ENCODE data around the gene IL1R1.
"Not testable (repeated sequence)": the region's sequence is repeated elsewhere in the genome, so short reads cannot be mapped to it uniquely, and the experiment has no call there.

IL1R1 gene

GRCh38 chr2:102111823-102112222 is 30.7 kb upstream of the IL1R1 start:
- no peak for DNase-seq (ENCODE audit: low read depth)

- no peak for DNase-seq (ENCODE audit: low read depth)
Observed at GRCh38 chr2:102112271-102112670, 30.3 kb upstream of the IL1R1 start.

- no peak for DNase-seq (ENCODE audit: low read depth)
Observed at GRCh38 chr2:102112692-102113665, 29.6 kb upstream of the IL1R1 start.

GRCh38 chr2:102114290-102114721 is 28.2 kb upstream of the IL1R1 start:
- no peak for DNase-seq (ENCODE audit: low read depth)

GRCh38 chr2:102114851-102115497 is 27.6 kb upstream of the IL1R1 start:
- no peak for DNase-seq (ENCODE audit: low read depth)

- no peak for DNase-seq (ENCODE audit: low read depth)
Observed at GRCh38 chr2:102116630-102117471, 25.7 kb upstream of the IL1R1 start.

- no peak for DNase-seq (ENCODE audit: low read depth)
Observed at GRCh38 chr2:102117472-102117858, 25.1 kb upstream of the IL1R1 start.

- DNase-seq (ENCODE audit: low read depth): no peak
Observed at GRCh38 chr2:102119255-102119654, 23.3 kb upstream of the IL1R1 start.

GRCh38 chr2:102120261-102120660 is 22.3 kb upstream of the IL1R1 start:
- DNase-seq (ENCODE audit: low read depth): no peak

- no peak for DNase-seq (ENCODE audit: low read depth)
Observed at GRCh38 chr2:102120701-102121159, 21.8 kb upstream of the IL1R1 start.

- no peak for DNase-seq (ENCODE audit: low read depth)
Observed at GRCh38 chr2:102122115-102122514, 20.4 kb upstream of the IL1R1 start.

- no peak for DNase-seq (ENCODE audit: low read depth)
Observed at GRCh38 chr2:102122909-102123308, 19.6 kb upstream of the IL1R1 start.

GRCh38 chr2:102124421-102124820 is 18.1 kb upstream of the IL1R1 start:
- not testable (repeated sequence) for DNase-seq (ENCODE audit: low read depth)

- DNase-seq (ENCODE audit: low read depth): no peak
Observed at GRCh38 chr2:102126169-102126568, 16.4 kb upstream of the IL1R1 start.

- DNase-seq (ENCODE audit: low read depth): no peak
Observed at GRCh38 chr2:102126660-102127059, 15.9 kb upstream of the IL1R1 start.

GRCh38 chr2:102129082-102129481 is 13.5 kb upstream of the IL1R1 start:
- DNase-seq (ENCODE audit: low read depth): no peak

- no peak for DNase-seq (ENCODE audit: low read depth)
Observed at GRCh38 chr2:102129951-102130646, 12.4 kb upstream of the IL1R1 start.

GRCh38 chr2:102130647-102130991 is 11.9 kb upstream of the IL1R1 start:
- DNase-seq (ENCODE audit: low read depth): no peak

GRCh38 chr2:102131564-102131963 is 11.0 kb upstream of the IL1R1 start:
- no peak for DNase-seq (ENCODE audit: low read depth)

GRCh38 chr2:102137138-102137537 is 5.4 kb upstream of the IL1R1 start:
- DNase-seq (ENCODE audit: low read depth): peak; percentile 21

GRCh38 chr2:102138331-102138730 is 4.2 kb upstream of the IL1R1 start:
- no peak for DNase-seq (ENCODE audit: low read depth)

GRCh38 chr2:102139851-102140250 is 2.7 kb upstream of the IL1R1 start:
- no peak for DNase-seq (ENCODE audit: low read depth)

Data from activated T-helper 9 cell treated with anti-CD3 and anti-CD28 coated beads, Interleukin-2, amount 50 U/mL, for 16 hours (primary cell).